K562 (cell line): Measurements from ENCODE around the gene NUP160. TPM values are rescaled to one million over a fixed set of nuclear protein-coding genes. Genes with fewer than 3 reads are reported as not detected.
"Not testable (repeated sequence)": the region's sequence is repeated elsewhere in the genome, so short reads cannot be mapped to it uniquely, and the experiment has no call there.

Experiments
- ATAC-seq: fragments of 200-7000 bp; cut with Tn5 transposase; 3 replicates; pipeline ENCODE4 v1.9.1; 2020; ENCODE audit warnings: moderate library complexity
- BruUV-seq: library from RNA; stranded (reverse); fragments of 400-500 nt; replicated peaks from 2 replicates; lab custom pipeline; 2021; lab: Mats Ljungman, UMichigan
- CTCF ChIA-PET: fragments of 300-600 bp; formaldehyde crosslinking; extraction: SDS; loops from one replicate; lab custom pipeline; 2021; ENCODE audit warnings: low intra/inter-chr PET ratio; lab: Yijun Ruan, JAX
- POLR2A ChIA-PET: fragments of 300-600, 350-650 bp; sonication (Branson Sonifier 250); formaldehyde crosslinking; extraction: SDS; loops from one replicate; lab custom pipeline; 2021; ENCODE audit warnings: antibody characterized with exemption, inconsistent platforms; lab: Yijun Ruan, JAX
- DNase-seq, 4 experiments: peaks; one replicate each; pipeline versions ENCODE4 v3.0.0 to v3.0.0-alpha.2; 2011 to 2018; ENCODE audit warnings: low spot score in 3 of 4, mixed read lengths in 3 of 4; ENCODE audit errors: extremely low read depth in 1 of 4
- FAIRE-seq: peaks from 2 replicates; lab custom pipeline; 2011; peaks lifted over from hg19 to GRCh38; lab: Jason Lieb, UNC
- H2AFZ ChIP-seq: 2 replicates; pipeline ENCODE4 v1.6.0; 2011; ENCODE audit warnings: low read depth, low read length, control low read depth, inconsistent platforms
- H3K27ac ChIP-seq: fragments of 200-600 bp; 3 replicates; pipeline ENCODE4 v1.8.0; 2011; ENCODE audit warnings: low read depth, mild to moderate bottlenecking, control low read depth, inconsistent platforms, low read length, moderate library complexity, mixed read lengths; ENCODE audit errors: extremely low read depth
- H3K27me3 ChIP-seq, 2 experiments: fragments of 300-600 bp in 1 of 2; 2 replicates in 1 of 2; 3 replicates in 1 of 2; pipeline versions ENCODE4 v1.6.0 to v1.8.0; 2011; ENCODE audit warnings: inconsistent platforms in 2 of 2, low read length in 2 of 2, mild to moderate bottlenecking in 1 of 2, mixed read lengths in 1 of 2, moderate library complexity in 1 of 2; ENCODE audit not compliant: control insufficient read depth in 2 of 2, insufficient read depth in 2 of 2
- H3K36me3 ChIP-seq: fragments of 300-600 bp; 3 replicates; pipeline ENCODE4 v1.8.0; 2011; ENCODE audit warnings: mild to moderate bottlenecking, low read length, inconsistent platforms; ENCODE audit not compliant: control insufficient read depth, insufficient read depth
- H3K4me1 ChIP-seq, 2 experiments: fragments of 200-600 bp in 1 of 2; replicated peaks in 1 of 2; 2 replicates in 1 of 2; 3 replicates in 1 of 2; pipeline versions ENCODE4 v1.5.1 to v1.8.0; 2011; ENCODE audit warnings: inconsistent platforms in 2 of 2, low read length in 2 of 2, mild to moderate bottlenecking in 1 of 2, mixed read lengths in 1 of 2, moderate library complexity in 1 of 2; ENCODE audit not compliant: control insufficient read depth in 2 of 2, insufficient read depth in 2 of 2
- H3K4me2 ChIP-seq: 2 replicates; pipeline ENCODE4 v1.6.1; 2011; ENCODE audit warnings: low read length, control low read depth, inconsistent platforms, mixed read lengths; ENCODE audit not compliant: insufficient read depth
- H3K4me3 ChIP-seq: fragments of 200-600 bp; sonication (generic), shearing (Covaris generic); 2 replicates; pipeline ENCODE4 v1.5.1; 2016; ENCODE audit warnings: control low read depth, inconsistent platforms
- H3K79me2 ChIP-seq: fragments of 200-600 bp; 3 replicates; pipeline ENCODE4 v1.8.0; 2011; ENCODE audit warnings: low read length, inconsistent platforms; ENCODE audit not compliant: control insufficient read depth, insufficient read depth
- H3K9ac ChIP-seq, 2 experiments: 2 replicates each; pipeline versions ENCODE4 v1.6.0 to v1.6.1; 2011; ENCODE audit warnings: low read depth in 2 of 2, low read length in 2 of 2, control low read depth in 1 of 2, inconsistent platforms in 1 of 2, mild to moderate bottlenecking in 1 of 2, mixed read lengths in 1 of 2; ENCODE audit not compliant: insufficient read depth in 1 of 2
- H3K9me1 ChIP-seq: one replicate; pipeline ENCODE4 v1.6.0; 2011; ENCODE audit warnings: inconsistent platforms, mild to moderate bottlenecking, low read length, moderate library complexity; ENCODE audit not compliant: control insufficient read depth, insufficient read depth
- H3K9me3 ChIP-seq: replicated peaks from 2 replicates; pipeline ENCODE4 v1.5.1; 2011; ENCODE audit warnings: low read depth, low read length, inconsistent platforms; ENCODE audit not compliant: control insufficient read depth, insufficient read depth
- H4K20me1 ChIP-seq: replicated peaks from 2 replicates; pipeline ENCODE4 v1.6.1; 2011; ENCODE audit warnings: low read length, inconsistent platforms, mixed read lengths; ENCODE audit not compliant: control insufficient read depth, insufficient read depth
- IRF2 ChIP-seq: sonication (generic); formaldehyde crosslinking; IDR thresholded peaks from 2 replicates; pipeline ENCODE4 v1.8.1; 2022; ENCODE audit warnings: mild to moderate bottlenecking, missing genetic modification reagents
- RBM25 ChIP-seq: fragments of 200-400 bp; formaldehyde crosslinking; IDR thresholded peaks from 2 replicates; pipeline ENCODE4 v1.6.1; 2018; ENCODE audit warnings: low read length, low read depth, moderate library complexity; ENCODE audit not compliant: severe bottlenecking
- SMAD4 ChIP-seq: fragments of 250-450 bp; sonication (Bioruptor Pico); conservative IDR thresholded peaks from 2 replicates; pipeline ENCODE4 v1.8.0; 2021; ENCODE audit warnings: inconsistent platforms, mild to moderate bottlenecking, moderate library complexity
- ZHX1 ChIP-seq: fragments of 150-350 bp; conservative IDR thresholded peaks from 2 replicates; pipeline ENCODE4 v1.6.1; 2014; ENCODE audit warnings: low read length
- ZNF146 ChIP-seq: IDR thresholded peaks from one replicate; pipeline ENCODE4 v1.6.1; 2018; ENCODE audit warnings: missing compliant biosample characterization; ENCODE audit not compliant: unreplicated experiment
- ZNF778 ChIP-seq: fragments of 450-650 bp; formaldehyde crosslinking; IDR thresholded peaks from 2 replicates; pipeline ENCODE4 v1.4.0; 2020; ENCODE audit warnings: mild to moderate bottlenecking, moderate library complexity
- WGBS: fragments of 100-300 bp; shearing (Covaris generic); methylation state at CpG from one replicate; pipeline ENCODE4 v1.1.6; 2016; ENCODE audit warnings: low coverage, mixed read lengths; ENCODE audit not compliant: insufficient coverage; ENCODE audit errors: missing lambda C conversion rate; 5-methylcytosine and 5-hydroxymethylcytosine counted together
- in situ Hi-C: fragments of 300-500 bp; cut with MboI; formaldehyde crosslinking; loops from 4 replicates; pipeline ENCODE4 v1.15.0; 2018; ENCODE audit warnings: inconsistent platforms, mixed read lengths
- intact Hi-C: fragments of 100-400 bp; cut with micrococcal nuclease; formaldehyde crosslinking; loops from 2 replicates; pipeline ENCODE4 v1.14.2; 2022
- polyA plus RNA-seq, 8 experiments: library from polyadenylated mRNA; depleted of rRNA in 4 of 8; stranded (reverse) in 5 of 8; unstranded in 3 of 8; fragments of >200 nt; fragmentation: Nextera tagmentation in 2 of 8; fragmentation: Illumina TruSeq in 1 of 8; extraction: Ambion mirVana in 2 of 8; extraction: Trizol in 1 of 8; gene quantifications; 2 replicates each; pipeline versions ENCODE4 v1.2.1 to v1.2.3, GENCODE V29; 2011 to 2014; ENCODE audit warnings: inconsistent platforms in 1 of 8, missing spikeins in 1 of 8
- total RNA-seq, 7 experiments: library from RNA; depleted of rRNA in 6 of 7; stranded (reverse); fragments of >200 nt in 6 of 7; fragmentation: Illumina TruSeq in 2 of 7; extraction: Trizol in 2 of 7; gene quantifications; 2 replicates each; pipeline versions ENCODE4 v1.2.1 to v1.2.3, GENCODE V29; 2011 to 2021; ENCODE audit warnings: low replicate concordance in 1 of 7

NUP160 gene
- total and polyA plus RNA-seq, 9 of the 15 experiments (the other 6 are each of a cell fraction or from before 2014, with no cell fraction given) = 41.5 to 112 (median 65.0) TPM

DNA sequence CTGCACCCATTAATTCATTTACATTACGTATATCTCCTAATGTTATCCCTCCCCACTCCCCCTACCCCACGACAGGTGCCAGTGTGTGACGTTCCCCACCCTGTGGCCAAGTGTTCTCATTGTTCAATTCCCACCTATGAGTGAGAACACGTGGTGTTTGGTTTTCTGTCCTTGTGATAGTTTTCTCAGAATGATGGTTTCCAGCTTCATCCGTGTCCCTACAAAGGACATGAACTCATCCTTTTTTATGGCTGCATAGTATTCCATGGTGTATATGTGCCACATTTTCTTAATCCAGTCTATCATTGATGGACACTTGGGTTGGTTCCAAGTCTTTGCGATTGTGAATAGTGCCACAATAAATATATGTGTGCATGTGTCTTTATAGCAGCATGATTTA, 25.5 kb downstream of the NUP160 start:
- peak; percentile 68 for TF ChIP-seq ZNF146 (CRISPR knock-in tag)
- FAIRE-seq, H3K9me1 ChIP-seq, ATAC-seq, H3K9ac ChIP-seq, POLR2A ChIA-PET, CTCF ChIA-PET, DNase-seq, H2AFZ ChIP-seq, H4K20me1 ChIP-seq, H3K4me1 ChIP-seq, BruUV-seq, H3K4me2 ChIP-seq, H3K27me3 ChIP-seq, in situ Hi-C loops, H3K27ac ChIP-seq, H3K4me3 ChIP-seq, H3K9me3 ChIP-seq, intact Hi-C loops: not testable (repeated sequence)
- Histone ChIP-seq H3K79me2 (peaks cover 20% of the 10 kb centered on the region), H3K36me3 (peaks cover 79% of the 10 kb centered on the region)
- 85% methylated on average over 5 of the region's 6 CpGs for WGBS

GRCh38 chr11:47819743-47820142, 28.4 kb downstream of the NUP160 start:
- no peak for DNase-seq
- H3K4me1 ChIP-seq = no peaks in the 10 kb centered on the region
- no peaks in the 10 kb centered on the region for H3K9me3 ChIP-seq
- intact Hi-C loops (no loop called here), in situ Hi-C loops (no loop called here)
- H3K4me2 ChIP-seq = no peak overlapping the region
- peaks cover 3% of the 10 kb centered on the region; the same call in 1 of the 3 replicates for H3K79me2 ChIP-seq
- ChIA-PET CTCF (no interaction called here), POLR2A (no interaction called here)
- BruUV-seq = no TSS peak
- no peak for ATAC-seq
- H3K27ac ChIP-seq = no peak overlapping the region
- H3K4me3 ChIP-seq = no peak overlapping the region
- H3K9me1 ChIP-seq = no peaks in the 10 kb centered on the region
- H3K27me3 ChIP-seq = no peaks in the 10 kb centered on the region
- H3K36me3 ChIP-seq = peaks cover 73% of the 10 kb centered on the region
- no peak for FAIRE-seq
- no peak overlapping the region for H3K9ac ChIP-seq
- TF ChIP-seq RBM25 (peak; percentile 86), SMAD4 (CRISPR knock-in tag) (no peak), IRF2 (no peak), ZHX1 (no peak), ZNF778 (no peak)
- H2AFZ ChIP-seq = no peak overlapping the region
- H4K20me1 ChIP-seq = no peaks in the 10 kb centered on the region
